H54 (cell line): ENCODE results near the gene MYO3B.
A peak's percentile ranks its signal among the peaks of the same experiment; 100 is the strongest.

Experiments used
- DNase-seq: peaks from one replicate; pipeline ENCODE4 v3.0.0; 2011; ENCODE audit warnings: low spot score, mixed read lengths; ENCODE audit not compliant: insufficient read length
- FAIRE-seq: peaks from 3 replicates; lab custom pipeline; 2011; peaks lifted over from hg19 to GRCh38; lab: Jason Lieb, UNC
- POLR2A ChIP-seq: IDR thresholded peaks from 2 replicates; pipeline ENCODE4 v1.6.1; 2011; ENCODE audit warnings: low read depth, mild to moderate bottlenecking, low read length

The MYO3B gene

DNA sequence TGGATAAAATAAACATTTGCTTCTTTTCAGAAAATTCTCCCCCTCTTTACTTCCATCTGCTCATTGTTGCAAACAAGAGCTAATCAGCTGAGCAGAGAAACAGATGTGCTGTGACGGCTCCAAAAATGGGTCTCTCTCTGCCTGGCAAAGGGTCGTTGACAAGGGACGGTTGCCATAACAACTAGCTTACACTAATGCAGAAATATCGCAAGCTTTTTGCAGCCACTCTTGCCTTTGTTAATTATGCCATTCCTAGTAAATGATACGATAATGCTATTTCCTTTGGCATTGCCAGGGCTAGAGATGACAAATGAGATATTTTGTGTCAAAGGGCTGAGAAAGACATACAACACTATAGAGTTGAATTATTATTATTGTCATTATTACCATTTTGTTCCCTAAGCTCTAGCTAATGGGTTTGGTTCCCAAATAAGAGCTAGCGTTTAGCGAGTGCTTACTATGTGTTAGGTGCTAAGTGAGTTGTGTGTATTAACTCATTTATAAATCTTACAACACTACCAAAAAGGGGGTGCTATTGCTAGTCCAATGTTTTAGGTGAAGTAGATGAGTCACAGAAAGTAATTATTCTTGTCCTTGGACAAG is 46.8 kb downstream of the MYO3B start:
- no peak for TF ChIP-seq POLR2A
- DNase-seq (no peak), FAIRE-seq (no peak)

GRCh38 chr2:170226216-170226615 is 48.3 kb downstream of the MYO3B start:
- no peak for DNase-seq
- TF ChIP-seq POLR2A = no peak
- FAIRE-seq = no peak

GRCh38 chr2:170227507-170227947 is 49.6 kb downstream of the MYO3B start:
- TF ChIP-seq POLR2A = no peak
- no peak for FAIRE-seq

GRCh38 chr2:170227951-170228350 is 50.0 kb downstream of the MYO3B start:
- no peak for DNase-seq
- no peak for TF ChIP-seq POLR2A
- FAIRE-seq = no peak

More at GRCh38 chr2:170227507-170227947, 49.6 kb downstream of the MYO3B start:
- no peak for DNase-seq

- DNase-seq = no peak
- FAIRE-seq = no peak
- no peak for TF ChIP-seq POLR2A
Observed at GRCh38 chr2:170228429-170228828, 50.5 kb downstream of the MYO3B start.

GRCh38 chr2:170229125-170229524 is 51.2 kb downstream of the MYO3B start:
- FAIRE-seq (no peak), DNase-seq (no peak)

GRCh38 chr2:170229744-170230143 is 51.8 kb downstream of the MYO3B start:
- FAIRE-seq (no peak), DNase-seq (no peak)
- no peak for TF ChIP-seq POLR2A

More at GRCh38 chr2:170229125-170229524, 51.2 kb downstream of the MYO3B start:
- no peak for TF ChIP-seq POLR2A

DNA sequence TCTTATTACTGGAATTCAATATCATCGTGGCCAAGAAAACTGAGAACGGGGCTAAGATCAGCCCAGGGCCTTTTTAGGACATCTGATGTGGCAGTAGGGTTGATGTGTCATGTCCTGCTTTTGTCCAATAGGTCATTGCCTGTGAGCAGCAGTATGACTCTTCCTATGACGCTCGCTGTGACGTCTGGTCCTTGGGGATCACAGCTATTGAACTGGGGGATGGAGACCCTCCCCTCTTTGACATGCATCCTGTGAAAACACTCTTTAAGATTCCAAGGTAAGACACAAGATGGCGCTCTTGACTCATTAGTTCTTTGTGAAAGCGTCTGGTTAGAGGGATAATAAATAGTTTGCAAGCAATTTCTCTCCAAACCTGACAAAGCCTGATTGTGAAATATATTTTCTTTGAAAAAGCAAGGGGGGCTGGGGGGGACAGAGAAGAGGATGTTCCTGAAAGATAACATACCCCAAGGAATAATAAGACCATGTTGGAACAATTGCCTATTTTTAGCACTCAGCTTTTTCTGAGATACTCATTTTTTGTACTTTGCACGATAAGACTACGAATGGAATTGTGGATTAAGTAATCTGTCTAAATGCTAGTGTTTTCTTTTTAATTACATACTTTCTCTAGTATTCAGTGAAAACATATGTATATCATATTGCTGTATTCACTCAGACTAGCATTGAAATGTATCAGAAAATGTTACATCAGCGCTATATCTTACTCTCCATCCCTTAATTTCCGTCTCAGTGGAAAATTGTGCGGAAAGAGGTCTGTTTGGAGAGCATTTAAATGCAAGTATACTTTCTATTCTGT is 58.1 kb downstream of the MYO3B start:
- no peak for TF ChIP-seq POLR2A
- FAIRE-seq (no peak), DNase-seq (peak; percentile 7)

- no peak for DNase-seq
- FAIRE-seq = no peak
- no peak for TF ChIP-seq POLR2A
Observed at GRCh38 chr2:170236680-170237047, 58.7 kb downstream of the MYO3B start.

DNA sequence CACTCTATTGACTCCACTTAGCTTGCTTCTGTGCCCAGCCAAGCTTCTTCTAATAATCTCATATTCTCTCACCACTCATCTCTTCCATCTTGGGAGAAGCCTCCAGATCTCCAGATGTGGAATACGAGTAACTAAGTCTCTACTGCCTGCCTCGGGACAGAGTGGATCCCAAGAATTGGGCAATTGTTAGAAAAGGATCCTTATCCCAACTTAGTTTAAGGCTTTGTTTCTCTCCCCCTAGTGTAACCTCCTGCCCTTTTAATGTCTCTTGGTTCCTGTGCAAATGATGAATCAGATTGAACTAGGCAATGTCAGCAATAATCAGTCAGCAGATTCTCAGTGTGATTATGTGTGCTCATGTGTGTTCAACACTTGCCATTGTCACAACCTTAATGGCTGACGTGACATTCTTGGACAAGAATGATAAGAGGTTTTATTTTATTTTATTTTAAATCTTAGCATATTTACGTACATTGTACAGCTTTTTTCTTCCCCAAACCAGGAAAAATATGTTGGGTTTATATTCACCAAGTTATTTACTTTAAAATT is 59.7 kb downstream of the MYO3B start:
- TF ChIP-seq POLR2A = no peak
- no peak for FAIRE-seq
- no peak for DNase-seq

DNA sequence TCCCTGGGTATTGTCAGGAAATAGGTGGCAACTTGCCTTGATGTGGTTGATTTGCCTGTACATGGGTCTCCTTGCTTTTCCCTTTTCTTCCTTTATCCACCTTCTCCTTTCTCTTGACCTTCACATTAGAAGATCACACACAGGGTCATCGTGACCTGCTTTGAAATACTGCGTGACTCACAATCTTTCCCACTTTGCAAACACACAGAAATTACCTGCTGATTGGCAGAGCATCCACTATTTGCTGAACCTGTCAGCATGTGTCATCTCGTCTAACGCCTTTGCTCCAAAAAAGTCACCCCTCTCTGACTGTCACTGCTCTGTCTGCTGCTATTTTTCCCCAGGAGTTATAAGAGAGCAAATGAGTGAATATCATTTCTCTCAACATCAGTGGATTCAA is 60.8 kb downstream of the MYO3B start:
- no peak for TF ChIP-seq POLR2A
- no peak for FAIRE-seq
- DNase-seq = no peak

DNA sequence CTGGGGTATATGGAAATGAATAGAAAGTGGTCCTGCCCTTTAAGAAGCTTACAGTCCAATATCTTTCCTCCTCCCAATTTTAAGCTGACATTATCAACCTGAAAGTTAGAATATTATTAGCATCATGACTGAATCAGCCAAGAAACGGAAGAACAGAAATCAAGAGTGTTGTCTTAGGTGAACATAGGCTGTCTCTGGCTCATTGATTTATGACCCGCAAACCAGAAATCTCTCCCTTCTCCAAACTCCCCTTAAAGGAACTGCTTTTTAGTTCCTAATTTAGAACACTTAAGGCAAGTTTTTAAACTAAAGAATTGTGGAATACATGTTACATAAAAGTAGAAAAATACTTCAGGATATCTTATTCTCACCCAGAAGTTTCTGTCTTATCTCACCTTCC is 62.7 kb downstream of the MYO3B start:
- no peak for TF ChIP-seq POLR2A
- FAIRE-seq (no peak), DNase-seq (no peak)

DNA sequence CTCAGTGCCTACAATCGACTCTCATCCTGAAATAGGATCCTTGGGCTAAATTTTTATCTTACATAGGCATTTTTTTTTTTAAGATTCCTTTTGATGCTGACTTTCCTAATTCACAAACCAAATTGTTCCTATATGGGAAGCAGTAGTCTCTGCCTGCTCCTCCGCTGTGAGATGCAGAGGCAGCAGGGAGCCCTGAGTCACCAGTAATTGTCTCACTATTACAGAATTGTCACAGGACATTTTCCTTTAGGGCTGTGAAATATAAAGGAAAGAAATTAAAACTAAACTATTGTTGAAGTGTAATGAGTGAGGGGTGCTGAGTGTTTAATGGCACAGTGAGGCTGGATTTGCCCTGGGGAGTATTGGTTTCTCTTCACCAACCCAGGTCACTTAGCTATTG is 63.8 kb downstream of the MYO3B start:
- no peak for TF ChIP-seq POLR2A
- FAIRE-seq = no peak
- no peak for DNase-seq

GRCh38 chr2:170243118-170243837 is 65.3 kb downstream of the MYO3B start:
- no peak for TF ChIP-seq POLR2A
- DNase-seq (no peak), FAIRE-seq (no peak)

DNA sequence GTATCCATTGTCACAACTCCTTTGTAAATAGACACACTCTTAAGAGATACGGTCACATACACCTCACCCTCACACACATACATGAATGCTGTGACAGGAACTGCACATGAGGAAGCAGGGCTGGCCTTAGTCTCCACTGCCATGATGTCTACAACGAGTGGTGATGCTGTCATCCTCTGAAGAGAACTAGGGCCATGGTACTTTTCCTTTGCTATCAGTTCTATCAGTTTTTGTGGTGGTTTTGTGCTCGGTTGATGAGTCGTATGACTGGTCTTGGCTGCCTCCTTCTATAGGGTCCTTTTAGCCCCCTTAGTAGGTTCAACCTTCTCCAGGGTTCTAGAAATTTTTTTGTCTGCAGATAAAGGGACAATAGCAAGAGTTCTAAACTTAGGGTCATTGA is 66.0 kb downstream of the MYO3B start:
- TF ChIP-seq POLR2A = no peak
- DNase-seq (no peak), FAIRE-seq (no peak)
